ENCODE measurements around the gene TRABD.

GRCh38 chr22:50176850-50177536 lies 8.7 kb upstream of the TRABD start:
- TF ChIP-seq CTCF (IDR thresholded peaks at IDR 0.05), result no peak
- no peak for TF ChIP-seq POLR2A (IDR thresholded peaks at IDR 0.05)
- no peak for TF ChIP-seq POLR2AphosphoS5 (IDR thresholded peaks at IDR 0.05)
